ENCODE results near the gene CDK6. TPM values are rescaled to one million over a fixed set of nuclear protein-coding genes. Genes with fewer than 3 reads are reported as not detected.

CDK6 gene
- total and polyA plus RNA-seq, 2 of the 8 experiments (the other 6 are each of a cell fraction or from before 2014, with no cell fraction given), result 5.9 to 18.9 TPM

- no peaks in the 10 kb centered on the region for H3K23me2 ChIP-seq (ENCODE audit: low read depth, low read length)
- no peak overlapping the region for H2BK5ac ChIP-seq (ENCODE audit: low read depth, low read length)
- H2BK15ac ChIP-seq (ENCODE audit: low read length), result no peak overlapping the region
- FAIRE-seq, result no peak
- H3K9ac ChIP-seq (replicated peaks in 1 of 4; ENCODE audit: extremely low read depth in 1 of 4, low read depth in 3 of 4, low read length in 3 of 4), result no peak overlapping the region
- no peak overlapping the region for H3K23ac ChIP-seq (ENCODE audit: insufficient read length)
- no peak overlapping the region for H2BK20ac ChIP-seq (ENCODE audit: low read length)
- no peak overlapping the region for H3K27ac ChIP-seq (ENCODE audit: low read depth, low read length)
- CTCF ChIA-PET (ENCODE audit: partially characterized antibody), result interaction anchor here (1.1 to 1.3 kb wide), 2 partner anchors 14 to 304 kb away, joined by 3 to 4 read pairs; partner anchors contain the start of gene FAM133B
- H3K4me1 ChIP-seq (replicated peaks in 1 of 4; ENCODE audit: control insufficient read depth in 3 of 4, insufficient read depth in 4 of 4, low read length in 3 of 4), result no peaks in the 10 kb centered on the region
- 90% methylated on average over 3 of the region's 3 CpGs; no CpG with 5 or more reads in 1 of the 2 experiments for WGBS, 2 experiments (ENCODE audit: extremely low coverage in 1 of 2, insufficient coverage in 1 of 2, insufficient read length in 1 of 2, insufficient replicate concordance in 2 of 2, low coverage in 1 of 2, low lambda C conversion rate in 2 of 2, missing lambda C conversion rate in 1 of 2)
- H3K79me2 ChIP-seq (ENCODE audit: control insufficient read depth in 1 of 2, insufficient read depth in 2 of 2, low read length in 2 of 2), result peaks cover 4 to 15% of the 10 kb centered on the region in 2 experiments; a peak in 3 of 4 replicates
- H3K14ac ChIP-seq (ENCODE audit: insufficient read length), result no peak overlapping the region
- no peaks in the 10 kb centered on the region for H3K9me3 ChIP-seq (ENCODE audit: insufficient read depth in 2 of 2, low read depth in 1 of 2, low read length in 1 of 2)
- POLR2A ChIA-PET (ENCODE audit: partially characterized antibody), result interaction anchor here (1.2 to 1.4 kb wide), 2 partner anchors 13 to 20 kb away, joined by 3 to 4 read pairs; no protein-coding TSS in a partner anchor
- H3K36me3 ChIP-seq (ENCODE audit: control insufficient read depth in 2 of 4, insufficient read depth in 4 of 4, low read length in 3 of 4), result peaks cover 13 to 92% (median 42%) of the 10 kb centered on the region in 4 experiments
- H4K8ac ChIP-seq (ENCODE audit: extremely low read depth, insufficient read depth, low read length), result no peak overlapping the region
- H3K4ac ChIP-seq (replicated peaks; ENCODE audit: insufficient read length, low read depth, low read length), result no peak overlapping the region
- no peak overlapping the region for H2BK12ac ChIP-seq (ENCODE audit: low read depth, low read length)
- H2AFZ ChIP-seq (ENCODE audit: low read length), result no peak overlapping the region
- H2AK5ac ChIP-seq (ENCODE audit: low read depth, low read length), result no peak overlapping the region
- H2BK120ac ChIP-seq (replicated peaks; ENCODE audit: low read depth, low read length), result no peak overlapping the region
- H4K5ac ChIP-seq (ENCODE audit: insufficient read length, low read depth, low read length), result no peak overlapping the region
- H4K91ac ChIP-seq (replicated peaks; ENCODE audit: insufficient read length, low read length), result no peak overlapping the region
- H3K18ac ChIP-seq (ENCODE audit: extremely low read depth, low read length), result no peak overlapping the region
- H3K56ac ChIP-seq (replicated peaks; ENCODE audit: insufficient read length, low read depth, low read length), result no peak overlapping the region
- H3K4me2 ChIP-seq (ENCODE audit: insufficient read depth in 1 of 2, low read depth in 2 of 2, low read length in 2 of 2), result no peak overlapping the region
- H3K79me1 ChIP-seq (ENCODE audit: low read depth, low read length), result no peaks in the 10 kb centered on the region
- no peak for DNase-seq (ENCODE audit: low read depth in 1 of 2, low spot score in 2 of 2)
- no peaks in the 10 kb centered on the region for H3K27me3 ChIP-seq (replicated peaks in 1 of 4; ENCODE audit: control insufficient read depth in 3 of 4, extremely low read depth in 1 of 4, insufficient read depth in 3 of 4, low read length in 3 of 4)
- H4K20me1 ChIP-seq (replicated peaks in 1 of 2; ENCODE audit: control insufficient read depth in 1 of 2, insufficient read depth in 2 of 2, low read length in 2 of 2), result peaks cover 2 to 3% of the 10 kb centered on the region in 2 experiments
- no peak overlapping the region for H3K4me3 ChIP-seq (ENCODE audit: extremely low read depth in 1 of 4, insufficient read depth in 2 of 4, low read depth in 3 of 4, low read length in 4 of 4)
- TF ChIP-seq MAFK (IDR thresholded peaks at IDR 0.05; ENCODE audit: low read depth, low read length) (no peak), HDAC6 (IDR thresholded peaks at IDR 0.05; ENCODE audit: low read depth, low read length) (no peak), TCF12 (IDR thresholded peaks at IDR 0.05; ENCODE audit: low read depth, low read length) (no peak), SIRT6 (IDR thresholded peaks at IDR 0.05; ENCODE audit: low read length) (no peak)
Measured at GRCh38 chr7:92576296-92576695, 260.1 kb downstream of the CDK6 start.

Data from H1 (cell line).